ENCODE measurements around the gene SHC3.

SHC3 gene

DNA sequence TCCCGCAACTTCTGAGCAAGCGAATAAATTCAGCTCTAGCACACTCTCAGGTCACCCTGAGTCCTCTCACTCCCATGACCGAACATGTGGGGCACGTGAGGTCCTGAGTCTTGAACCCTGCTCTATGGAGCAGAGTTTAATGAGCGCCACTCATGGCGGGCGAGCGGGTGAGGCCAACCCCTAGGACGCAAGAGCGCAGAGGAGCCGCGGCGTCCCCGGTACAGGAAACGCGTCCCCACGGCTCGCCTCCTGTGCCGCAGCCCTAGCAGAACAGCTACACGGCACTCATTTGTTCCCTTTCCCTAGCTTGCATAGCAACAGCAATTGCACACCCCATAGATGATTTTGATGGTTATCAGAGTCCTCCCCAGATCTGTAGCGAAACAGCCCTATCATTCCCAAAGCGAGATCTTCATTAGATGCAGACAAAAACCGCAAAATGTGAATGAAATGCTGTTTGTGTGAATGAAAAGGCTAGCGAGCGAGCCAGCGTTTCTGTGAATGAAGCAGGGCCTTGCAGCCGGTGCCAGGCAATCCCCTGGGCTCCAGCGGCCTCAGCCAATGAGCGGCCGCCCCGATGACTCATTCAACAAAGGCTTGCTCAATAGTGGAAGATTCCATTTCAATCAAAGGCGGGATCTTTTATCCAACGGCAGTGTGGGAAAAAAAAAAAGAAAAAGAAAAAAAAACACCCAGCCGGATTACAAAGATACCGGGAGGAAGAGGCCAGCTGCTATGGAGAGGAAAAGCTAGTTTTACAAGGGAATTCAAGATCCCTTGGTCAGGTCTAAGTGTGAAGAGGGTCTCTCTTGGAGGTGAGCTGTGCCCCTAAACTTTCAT, 1.5 kb upstream of the SHC3 start:
- peak overlapping the region; percentile 3 for H4K8ac ChIP-seq (ENCODE audit: low read depth, low read length)
- H4K12ac ChIP-seq (ENCODE audit: low read depth, low read length): no peak overlapping the region
- H3K9me3 ChIP-seq (ENCODE audit: insufficient read depth, low read depth, low read length): peaks cover 2% of the 10 kb centered on the region
- no peak overlapping the region for H3K9ac ChIP-seq (ENCODE audit: low read length)
- H2BK5ac ChIP-seq (ENCODE audit: low read depth, low read length, poor library complexity): no peak overlapping the region
- no peaks in the 10 kb centered on the region for H3K36me3 ChIP-seq (ENCODE audit: control insufficient read depth in 1 of 2, insufficient read depth in 2 of 2, low read length in 2 of 2)
- no CpG with 5 or more reads among the region's 35 CpGs for WGBS (ENCODE audit: extremely low coverage, insufficient coverage, insufficient read length)
- peaks cover 1% of the 10 kb centered on the region for H3K79me1 ChIP-seq (ENCODE audit: low read length)
- no peak overlapping the region for H2BK120ac ChIP-seq (ENCODE audit: insufficient read depth, low read length, poor library complexity)
- H3K27ac ChIP-seq (ENCODE audit: low read depth, low read length): no peak overlapping the region
- no peak overlapping the region for H3K14ac ChIP-seq (ENCODE audit: low read length)
- H2AFZ ChIP-seq (ENCODE audit: insufficient read depth, low read length, poor library complexity): peak overlapping the region; percentile 47
- H3K4me1 ChIP-seq (ENCODE audit: control insufficient read depth in 1 of 2, insufficient read depth in 2 of 2, low read length in 2 of 2): peaks cover 17 to 19% of the 10 kb centered on the region in 2 experiments
- no peak overlapping the region for H3K4ac ChIP-seq (ENCODE audit: low read depth, low read length)
- no peak overlapping the region for H3K23ac ChIP-seq (ENCODE audit: low read length)
- peak overlapping the region; percentile 72 for H3K4me2 ChIP-seq (ENCODE audit: low read length)
- DNase-seq: peak; percentile 78 to 90
- peaks cover 1% of the 10 kb centered on the region for H3K79me2 ChIP-seq (ENCODE audit: control insufficient read depth, insufficient read depth, low read length, poor library complexity)
- no peak overlapping the region for H2BK12ac ChIP-seq (ENCODE audit: low read length)
- H3K27me3 ChIP-seq (ENCODE audit: insufficient read depth, low read length): peaks cover 33% of the 10 kb centered on the region
- no peak overlapping the region for H3K4me3 ChIP-seq (ENCODE audit: low read depth, low read length)
- H4K91ac ChIP-seq (ENCODE audit: low read depth, low read length): no peak overlapping the region
- no peak overlapping the region for H3K18ac ChIP-seq (ENCODE audit: low read length)
- H2AK5ac ChIP-seq (ENCODE audit: low read length): no peak overlapping the region

DNA sequence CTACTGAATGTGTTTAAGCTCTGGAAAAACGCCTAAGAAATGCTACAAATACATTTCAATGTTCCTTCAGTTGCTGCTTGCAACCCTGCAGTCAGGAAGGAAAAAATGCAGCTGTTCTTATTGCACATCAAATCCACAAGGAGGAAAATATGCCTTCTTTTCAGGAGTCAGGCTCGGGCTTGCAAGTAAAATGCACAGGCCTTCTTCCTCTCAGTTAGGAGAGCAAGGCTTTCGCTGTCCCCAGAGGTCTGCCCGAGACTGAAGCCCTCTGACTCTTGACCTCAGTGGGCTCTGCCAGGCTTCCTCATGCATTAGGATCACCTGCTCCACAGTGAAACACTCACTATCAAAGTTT, 899 bp upstream of the SHC3 start:
- no CpG with 5 or more reads among the region's 4 CpGs for whole genome bisulfite sequencing (ENCODE audit: extremely low coverage, insufficient coverage, insufficient read length)
- no peak overlapping the region for H2BK12ac ChIP-seq (ENCODE audit: low read length)
- H2AFZ ChIP-seq (ENCODE audit: insufficient read depth, low read length, poor library complexity): peak overlapping the region; percentile 47
- H3K4me3 ChIP-seq (ENCODE audit: low read depth, low read length): no peak overlapping the region
- no peak overlapping the region for H3K27ac ChIP-seq (ENCODE audit: low read depth, low read length)
- H3K4ac ChIP-seq (ENCODE audit: low read depth, low read length): no peak overlapping the region
- H2BK120ac ChIP-seq (ENCODE audit: insufficient read depth, low read length, poor library complexity): no peak overlapping the region
- H3K4me1 ChIP-seq (ENCODE audit: control insufficient read depth in 1 of 2, insufficient read depth in 2 of 2, low read length in 2 of 2): peaks cover 17 to 19% of the 10 kb centered on the region in 2 experiments
- H3K36me3 ChIP-seq (ENCODE audit: control insufficient read depth in 1 of 2, insufficient read depth in 2 of 2, low read length in 2 of 2): no peaks in the 10 kb centered on the region
- peaks cover 33% of the 10 kb centered on the region for H3K27me3 ChIP-seq (ENCODE audit: insufficient read depth, low read length)
- H3K9me3 ChIP-seq (ENCODE audit: insufficient read depth, low read depth, low read length): no peaks in the 10 kb centered on the region
- no peak overlapping the region for H4K12ac ChIP-seq (ENCODE audit: low read depth, low read length)
- no peak overlapping the region for H3K9ac ChIP-seq (ENCODE audit: low read length)
- no peak for DNase-seq
- H3K79me2 ChIP-seq (ENCODE audit: control insufficient read depth, insufficient read depth, low read length, poor library complexity): peaks cover 1% of the 10 kb centered on the region
- no peak overlapping the region for H2BK5ac ChIP-seq (ENCODE audit: low read depth, low read length, poor library complexity)
- no peak overlapping the region for H3K18ac ChIP-seq (ENCODE audit: low read length)
- H4K8ac ChIP-seq (ENCODE audit: low read depth, low read length): no peak overlapping the region
- H3K4me2 ChIP-seq (ENCODE audit: low read length): peak overlapping the region; percentile 72
- H3K23ac ChIP-seq (ENCODE audit: low read length): no peak overlapping the region
- H3K14ac ChIP-seq (ENCODE audit: low read length): no peak overlapping the region
- peaks cover 1% of the 10 kb centered on the region for H3K79me1 ChIP-seq (ENCODE audit: low read length)
- H4K91ac ChIP-seq (ENCODE audit: low read depth, low read length): no peak overlapping the region
- no peak overlapping the region for H2AK5ac ChIP-seq (ENCODE audit: low read length)

DNA sequence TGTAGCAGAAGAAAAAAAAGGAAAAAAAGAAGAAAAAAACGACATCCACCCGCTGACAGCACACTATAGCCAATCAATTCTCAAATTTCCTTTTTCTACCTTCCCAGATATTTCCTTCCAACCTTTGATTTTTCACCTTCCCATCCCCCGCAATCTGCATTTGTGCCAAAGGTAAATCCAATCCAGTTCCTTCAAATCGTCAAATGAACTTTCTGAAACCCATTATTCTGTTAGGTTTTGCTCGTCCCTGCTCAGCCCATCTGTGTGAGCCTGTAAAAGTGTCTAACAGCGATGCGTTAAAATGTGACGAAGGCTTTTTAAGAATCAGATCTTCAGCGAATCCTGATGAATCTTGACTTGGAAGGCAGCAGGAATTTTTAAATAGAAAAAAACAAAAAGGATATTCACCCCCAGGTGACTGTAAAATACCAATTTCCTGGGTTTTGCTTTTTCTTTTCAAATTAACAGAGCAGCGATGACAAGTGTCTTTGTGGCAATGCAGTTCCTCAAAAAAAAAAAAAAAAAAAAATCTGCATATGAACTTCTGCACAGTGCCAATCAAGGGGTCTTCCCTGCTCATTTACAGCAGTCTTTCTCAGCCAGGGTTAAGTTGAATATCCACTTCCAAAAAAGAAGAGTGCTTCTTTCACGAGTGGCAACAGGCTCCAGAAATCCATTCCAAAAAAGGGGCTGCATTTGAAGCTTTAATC, 367 bp upstream of the SHC3 start:
- H2BK120ac ChIP-seq (ENCODE audit: insufficient read depth, low read length, poor library complexity): no peak overlapping the region
- no peak for DNase-seq
- no peak overlapping the region for H3K14ac ChIP-seq (ENCODE audit: low read length)
- no peak overlapping the region for H3K4me3 ChIP-seq (ENCODE audit: low read depth, low read length)
- H3K9me3 ChIP-seq (ENCODE audit: insufficient read depth, low read depth, low read length): no peaks in the 10 kb centered on the region
- H3K23ac ChIP-seq (ENCODE audit: low read length): no peak overlapping the region
- WGBS (ENCODE audit: extremely low coverage, insufficient coverage, insufficient read length): no CpG with 5 or more reads among the region's 11 CpGs
- no peak overlapping the region for H3K18ac ChIP-seq (ENCODE audit: low read length)
- H3K4ac ChIP-seq (ENCODE audit: low read depth, low read length): no peak overlapping the region
- H3K27ac ChIP-seq (ENCODE audit: low read depth, low read length): no peak overlapping the region
- no peak overlapping the region for H2BK12ac ChIP-seq (ENCODE audit: low read length)
- peaks cover 1% of the 10 kb centered on the region for H3K79me1 ChIP-seq (ENCODE audit: low read length)
- peaks cover 17 to 19% of the 10 kb centered on the region in 2 experiments for H3K4me1 ChIP-seq (ENCODE audit: control insufficient read depth in 1 of 2, insufficient read depth in 2 of 2, low read length in 2 of 2)
- peak overlapping the region; percentile 89 for H3K4me2 ChIP-seq (ENCODE audit: low read length)
- no peaks in the 10 kb centered on the region for H3K36me3 ChIP-seq (ENCODE audit: control insufficient read depth in 1 of 2, insufficient read depth in 2 of 2, low read length in 2 of 2)
- no peak overlapping the region for H2AK5ac ChIP-seq (ENCODE audit: low read length)
- no peak overlapping the region for H3K9ac ChIP-seq (ENCODE audit: low read length)
- peaks cover 33% of the 10 kb centered on the region for H3K27me3 ChIP-seq (ENCODE audit: insufficient read depth, low read length)
- no peak overlapping the region for H4K91ac ChIP-seq (ENCODE audit: low read depth, low read length)
- no peak overlapping the region for H2AFZ ChIP-seq (ENCODE audit: insufficient read depth, low read length, poor library complexity)
- peaks cover 1% of the 10 kb centered on the region for H3K79me2 ChIP-seq (ENCODE audit: control insufficient read depth, insufficient read depth, low read length, poor library complexity)
- no peak overlapping the region for H2BK5ac ChIP-seq (ENCODE audit: low read depth, low read length, poor library complexity)
- no peak overlapping the region for H4K8ac ChIP-seq (ENCODE audit: low read depth, low read length)
- no peak overlapping the region for H4K12ac ChIP-seq (ENCODE audit: low read depth, low read length)

DNA sequence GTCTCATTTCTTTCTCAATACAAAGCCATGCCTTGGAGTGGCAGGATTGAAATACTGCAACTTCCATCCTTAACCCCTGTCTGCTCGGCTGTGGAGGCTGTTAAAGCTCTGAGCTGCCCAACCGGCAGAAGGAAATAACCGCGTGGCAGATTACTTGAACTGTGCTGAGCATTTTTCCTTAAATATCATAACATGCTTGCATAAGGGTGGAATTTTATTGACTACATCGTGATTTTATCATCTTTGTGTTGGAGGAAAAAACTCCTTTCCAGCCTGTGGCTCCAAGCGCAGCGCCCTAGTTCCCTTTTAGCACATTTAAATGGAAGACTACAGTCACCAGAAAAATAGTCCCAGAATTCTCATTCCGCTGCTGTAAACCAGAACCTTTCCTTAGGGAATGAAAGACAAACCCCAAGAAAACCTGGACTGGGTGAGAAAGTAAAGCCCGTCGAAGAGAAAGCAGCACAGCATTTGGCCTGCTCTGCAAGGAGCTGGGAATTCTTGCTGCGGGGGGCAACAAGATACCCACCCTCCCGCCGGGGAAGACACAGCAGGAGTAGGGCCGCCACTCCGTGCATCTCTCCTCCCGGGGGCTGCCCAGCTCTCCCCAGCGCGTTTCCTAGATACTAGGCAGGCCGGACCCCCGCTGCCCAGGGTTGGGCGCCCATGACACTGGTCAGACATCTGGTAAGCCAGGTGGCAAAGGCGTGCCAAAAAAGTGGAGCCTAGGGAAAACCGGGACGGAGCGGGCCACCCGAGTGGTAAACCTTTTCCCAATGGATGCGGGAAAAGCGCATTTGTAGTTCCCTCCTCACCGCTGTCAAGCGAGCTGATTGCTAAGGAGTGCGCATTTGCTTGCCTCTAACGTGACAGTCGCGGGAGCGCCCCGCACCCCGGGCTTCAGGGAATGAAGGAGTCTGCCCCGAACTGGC, 1.3 kb downstream of the SHC3 start:
- Histone ChIP-seq H4K91ac (ENCODE audit: low read depth, low read length) (no peak overlapping the region), H3K27me3 (ENCODE audit: insufficient read depth, low read length) (peaks cover 33% of the 10 kb centered on the region), H3K4me2 (ENCODE audit: low read length) (peak overlapping the region; percentile 89), H2AK5ac (ENCODE audit: low read length) (no peak overlapping the region), H2AFZ (ENCODE audit: insufficient read depth, low read length, poor library complexity) (no peak overlapping the region), H3K4ac (ENCODE audit: low read depth, low read length) (no peak overlapping the region), H3K36me3 (ENCODE audit: control insufficient read depth in 1 of 2, insufficient read depth in 2 of 2, low read length in 2 of 2) (no peaks in the 10 kb centered on the region), H3K79me2 (ENCODE audit: control insufficient read depth, insufficient read depth, low read length, poor library complexity) (peaks cover 1% of the 10 kb centered on the region), H2BK12ac (ENCODE audit: low read length) (no peak overlapping the region), H3K14ac (ENCODE audit: low read length) (no peak overlapping the region), H3K9ac (ENCODE audit: low read length) (no peak overlapping the region), H3K18ac (ENCODE audit: low read length) (no peak overlapping the region), H3K9me3 (ENCODE audit: insufficient read depth, low read depth, low read length) (no peaks in the 10 kb centered on the region), H3K4me1 (ENCODE audit: control insufficient read depth in 1 of 2, insufficient read depth in 2 of 2, low read length in 2 of 2) (peaks cover 17 to 19% of the 10 kb centered on the region in 2 experiments), H2BK5ac (ENCODE audit: low read depth, low read length, poor library complexity) (no peak overlapping the region), H4K8ac (ENCODE audit: low read depth, low read length) (no peak overlapping the region), H3K4me3 (ENCODE audit: low read depth, low read length) (peak overlapping the region; percentile 39), H4K12ac (ENCODE audit: low read depth, low read length) (no peak overlapping the region), H2BK120ac (ENCODE audit: insufficient read depth, low read length, poor library complexity) (no peak overlapping the region), H3K27ac (ENCODE audit: low read depth, low read length) (no peak overlapping the region), H3K23ac (ENCODE audit: low read length) (no peak overlapping the region), H3K79me1 (ENCODE audit: low read length) (peaks cover 1% of the 10 kb centered on the region)
- DNase-seq: no peak
- no CpG with 5 or more reads among the region's 38 CpGs for WGBS (ENCODE audit: extremely low coverage, insufficient coverage, insufficient read length)

Data from trophoblast cell (in vitro differentiated cells and primary cell).